Breast epithelium (tissue), 3 donors: ENCODE data around the gene TLCD1.

Experiments used
- POLR2AphosphoS5 ChIP-seq, 3 donors: sonication (generic); formaldehyde crosslinking; IDR thresholded peaks; one replicate each; pipeline ENCODE4 v1.6.1; 2017; ENCODE audit warnings: antibody characterized with exemption in 3 of 3
- TF ChIP-seq, protein P1 (sequence below), 3 donors: fragments of 450-650 bp; IDR thresholded peaks; one replicate each; pipeline ENCODE4 v1.5.1; 2016 to 2017; ENCODE audit warnings: antibody characterized with exemption in 3 of 3, mild to moderate bottlenecking in 3 of 3, moderate library complexity in 3 of 3

DNA sequence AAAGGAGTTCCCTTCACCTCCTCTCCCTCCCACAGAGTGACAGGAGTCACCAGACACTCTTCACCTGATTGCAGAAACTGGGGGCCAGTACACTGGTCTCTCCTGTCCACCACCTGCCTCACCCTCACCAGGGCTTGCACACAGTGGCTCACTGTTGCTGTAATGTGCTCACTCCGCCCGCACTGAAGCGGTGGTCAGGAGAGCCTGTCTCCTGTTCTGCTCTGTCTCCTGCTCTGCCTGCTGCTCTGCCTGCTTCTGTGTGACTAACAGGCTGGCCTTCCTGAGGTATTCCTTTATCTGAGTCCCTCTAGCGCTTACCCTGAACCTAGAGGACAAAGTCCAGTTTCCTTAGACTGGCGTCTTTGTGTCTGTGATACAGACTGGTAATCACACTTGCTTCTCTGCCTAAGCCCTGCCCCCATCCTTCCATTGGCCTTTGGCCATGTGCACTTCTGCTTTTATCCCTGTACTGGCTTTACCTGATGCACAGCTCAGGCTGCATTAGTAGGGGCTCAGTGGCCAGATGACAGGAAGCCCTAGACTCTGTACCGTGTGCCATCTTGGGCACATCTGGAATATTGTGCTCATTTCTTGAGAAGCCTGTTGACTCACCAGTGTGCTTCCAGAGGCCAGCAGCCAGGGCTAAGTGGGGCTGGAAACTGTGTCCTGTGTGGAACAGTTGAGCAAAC lies 27.6 kb downstream of the TLCD1 start:
- no peak for TF ChIP-seq POLR2AphosphoS5 (IDR thresholded peaks at IDR 0.05)
- TF ChIP-seq, protein P1, sequence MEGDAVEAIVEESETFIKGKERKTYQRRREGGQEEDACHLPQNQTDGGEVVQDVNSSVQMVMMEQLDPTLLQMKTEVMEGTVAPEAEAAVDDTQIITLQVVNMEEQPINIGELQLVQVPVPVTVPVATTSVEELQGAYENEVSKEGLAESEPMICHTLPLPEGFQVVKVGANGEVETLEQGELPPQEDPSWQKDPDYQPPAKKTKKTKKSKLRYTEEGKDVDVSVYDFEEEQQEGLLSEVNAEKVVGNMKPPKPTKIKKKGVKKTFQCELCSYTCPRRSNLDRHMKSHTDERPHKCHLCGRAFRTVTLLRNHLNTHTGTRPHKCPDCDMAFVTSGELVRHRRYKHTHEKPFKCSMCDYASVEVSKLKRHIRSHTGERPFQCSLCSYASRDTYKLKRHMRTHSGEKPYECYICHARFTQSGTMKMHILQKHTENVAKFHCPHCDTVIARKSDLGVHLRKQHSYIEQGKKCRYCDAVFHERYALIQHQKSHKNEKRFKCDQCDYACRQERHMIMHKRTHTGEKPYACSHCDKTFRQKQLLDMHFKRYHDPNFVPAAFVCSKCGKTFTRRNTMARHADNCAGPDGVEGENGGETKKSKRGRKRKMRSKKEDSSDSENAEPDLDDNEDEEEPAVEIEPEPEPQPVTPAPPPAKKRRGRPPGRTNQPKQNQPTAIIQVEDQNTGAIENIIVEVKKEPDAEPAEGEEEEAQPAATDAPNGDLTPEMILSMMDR (IDR thresholded peaks at IDR 0.05) = no peak
